ENCODE results near the gene CD151.

The CD151 gene

DNA sequence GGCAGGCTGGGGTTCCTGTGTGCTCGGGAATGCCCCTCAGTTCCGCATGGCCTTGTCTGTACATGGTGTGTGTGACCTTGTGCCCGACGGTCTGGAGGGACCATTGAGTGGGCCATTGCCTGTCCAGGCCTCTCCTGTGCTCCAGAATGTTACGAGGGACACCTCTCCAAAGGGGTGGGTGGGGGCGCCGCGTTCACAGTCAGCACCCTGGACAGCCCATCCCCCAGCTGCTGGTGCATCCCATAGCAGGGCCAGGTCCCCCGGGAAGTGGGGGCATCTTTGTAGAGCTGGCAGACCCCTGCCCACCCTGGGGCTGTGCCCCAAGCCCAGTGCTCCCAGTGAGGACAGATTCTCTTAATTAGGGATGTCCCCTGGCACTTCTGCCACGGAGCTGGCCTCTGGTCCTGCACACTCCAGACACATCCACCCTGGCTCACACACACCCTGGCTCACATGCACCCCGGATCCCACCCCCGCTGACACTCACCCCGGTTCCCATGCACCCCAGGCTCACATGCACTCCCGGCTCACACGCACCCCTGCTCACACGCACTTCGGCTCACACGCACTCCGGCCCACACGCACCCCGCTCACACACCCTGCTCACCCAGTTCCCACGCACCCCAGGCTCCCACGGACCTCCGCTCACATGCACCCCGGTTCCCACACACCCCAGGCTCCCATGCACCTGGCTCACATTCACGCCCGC is 25.5 kb downstream of the CD151 start:
- no peak for DNase-seq (ENCODE audit: low spot score)

DNA sequence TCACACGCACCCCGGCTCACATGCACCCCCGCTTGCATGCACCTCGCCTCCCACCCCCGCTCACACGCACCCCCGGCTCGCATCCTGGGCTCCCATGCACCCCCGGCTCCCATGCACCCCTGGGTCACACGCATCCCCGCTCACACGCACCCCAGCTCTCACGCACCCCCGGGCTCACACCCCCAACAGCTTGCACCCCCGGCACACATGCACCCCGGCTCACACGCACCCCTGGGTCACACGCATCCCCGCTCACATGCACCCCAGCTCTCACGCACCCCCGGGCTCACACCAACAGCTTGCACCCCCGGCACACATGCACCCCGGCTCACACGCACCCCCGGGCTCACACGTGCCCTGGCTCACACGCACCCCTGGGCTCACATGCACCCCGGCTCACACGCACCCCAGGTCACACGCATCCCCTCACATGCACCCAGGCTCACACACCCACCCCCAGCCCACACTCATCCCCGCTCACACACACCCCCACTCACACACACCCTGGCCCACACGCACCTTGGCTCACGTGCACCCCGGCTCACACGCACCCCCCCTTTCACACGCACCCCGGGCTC is 26.1 kb downstream of the CD151 start:
- no peak for DNase-seq (ENCODE audit: low spot score)

- peak; percentile 40 for DNase-seq (ENCODE audit: low spot score)
These were observed 26.8 kb downstream of the CD151 start for GRCh38 chr11:859394-860131.

GRCh38 chr11:860234-861104 is 27.7 kb downstream of the CD151 start:
- DNase-seq (ENCODE audit: low spot score): no peak

GRCh38 chr11:861105-861479 is 28.3 kb downstream of the CD151 start:
- no peak for DNase-seq (ENCODE audit: low spot score)

DNA sequence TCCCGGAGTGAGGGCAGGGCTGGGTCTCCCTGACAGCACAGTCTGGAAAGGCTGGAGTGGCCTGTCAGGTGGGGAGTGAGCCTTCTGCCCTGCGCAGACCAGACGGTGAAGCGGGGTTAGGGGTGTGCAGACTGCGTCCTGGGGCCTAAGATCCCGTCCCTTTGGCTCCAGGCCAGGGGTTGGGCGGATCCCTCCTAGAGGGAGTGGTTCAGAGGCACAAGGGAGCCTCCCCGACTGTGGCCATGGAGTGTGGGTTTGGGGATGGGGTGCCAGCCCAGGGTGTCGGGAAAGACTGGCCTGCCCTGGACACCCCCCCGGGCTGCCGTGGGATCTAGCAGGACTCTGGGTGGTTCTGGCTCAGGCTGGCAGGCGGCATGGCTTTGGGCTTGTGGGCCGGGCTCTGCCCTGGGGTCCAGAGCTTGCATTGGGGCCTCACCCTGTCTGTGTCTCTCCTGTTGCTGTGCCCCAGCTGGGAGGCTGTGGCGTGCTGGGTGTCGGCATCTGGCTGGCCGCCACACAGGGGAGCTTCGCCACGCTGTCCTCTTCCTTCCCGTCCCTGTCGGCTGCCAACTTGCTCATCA is 29.4 kb downstream of the CD151 start:
- DNase-seq (ENCODE audit: low spot score): no peak

- no peak for DNase-seq (ENCODE audit: low spot score)
These were observed 29.9 kb downstream of the CD151 start for GRCh38 chr11:862696-863022.

GRCh38 chr11:863023-863909 is 30.5 kb downstream of the CD151 start:
- DNase-seq (ENCODE audit: low spot score): no peak

GRCh38 chr11:863910-864827 is 31.4 kb downstream of the CD151 start:
- DNase-seq (ENCODE audit: low spot score): no peak

DNA sequence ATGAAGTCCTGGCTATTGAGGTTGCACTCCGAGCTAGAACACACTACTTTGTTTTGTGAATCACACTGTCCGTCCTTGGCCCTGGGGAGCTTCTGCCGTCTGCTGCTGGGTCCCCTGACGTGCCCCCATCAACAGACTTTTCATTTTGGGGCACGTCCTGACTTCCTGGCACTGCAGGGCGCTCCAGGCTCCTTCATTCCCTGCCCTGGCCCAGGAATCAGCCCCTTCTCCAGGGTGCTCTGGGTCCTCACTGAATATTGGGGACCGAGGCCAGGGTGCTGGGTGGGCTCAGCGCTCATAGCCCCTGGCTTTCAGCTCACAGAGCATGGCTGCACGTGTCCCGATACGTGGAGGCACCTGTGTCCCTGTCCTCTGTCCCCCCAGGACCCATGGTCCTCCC is 32.1 kb downstream of the CD151 start:
- no peak for DNase-seq (ENCODE audit: low spot score)

- no peak for DNase-seq (ENCODE audit: low spot score)
These were observed 33.0 kb downstream of the CD151 start for GRCh38 chr11:865462-866430.

DNA sequence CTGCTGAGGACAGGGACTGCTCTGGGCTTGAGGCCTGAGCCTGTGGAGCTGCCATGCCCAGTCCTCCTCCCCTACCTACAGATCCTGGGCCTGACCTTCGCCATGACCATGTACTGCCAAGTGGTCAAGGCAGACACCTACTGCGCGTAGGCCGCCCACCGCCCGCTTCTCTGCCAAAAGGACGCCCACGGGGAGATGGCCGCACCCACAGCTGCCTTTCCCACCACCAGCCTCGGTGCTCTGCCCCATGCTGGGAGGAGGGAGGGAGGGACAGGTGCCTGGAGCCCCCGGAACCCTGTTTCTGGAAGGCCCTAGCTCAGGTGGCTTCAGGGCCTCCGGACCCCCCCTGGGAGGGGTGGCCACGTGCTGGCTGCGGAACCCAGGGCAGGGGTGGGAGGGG is 33.7 kb downstream of the CD151 start:
- DNase-seq (ENCODE audit: low spot score): no peak

- no peak for DNase-seq (ENCODE audit: low spot score)
These were observed 35.2 kb downstream of the CD151 start for GRCh38 chr11:867856-868358.

- DNase-seq (ENCODE audit: low spot score): no peak
These were observed 35.6 kb downstream of the CD151 start for GRCh38 chr11:868394-868793.

- no peak for DNase-seq (ENCODE audit: low spot score)
These were observed 36.0 kb downstream of the CD151 start for GRCh38 chr11:868802-869201.

DNA sequence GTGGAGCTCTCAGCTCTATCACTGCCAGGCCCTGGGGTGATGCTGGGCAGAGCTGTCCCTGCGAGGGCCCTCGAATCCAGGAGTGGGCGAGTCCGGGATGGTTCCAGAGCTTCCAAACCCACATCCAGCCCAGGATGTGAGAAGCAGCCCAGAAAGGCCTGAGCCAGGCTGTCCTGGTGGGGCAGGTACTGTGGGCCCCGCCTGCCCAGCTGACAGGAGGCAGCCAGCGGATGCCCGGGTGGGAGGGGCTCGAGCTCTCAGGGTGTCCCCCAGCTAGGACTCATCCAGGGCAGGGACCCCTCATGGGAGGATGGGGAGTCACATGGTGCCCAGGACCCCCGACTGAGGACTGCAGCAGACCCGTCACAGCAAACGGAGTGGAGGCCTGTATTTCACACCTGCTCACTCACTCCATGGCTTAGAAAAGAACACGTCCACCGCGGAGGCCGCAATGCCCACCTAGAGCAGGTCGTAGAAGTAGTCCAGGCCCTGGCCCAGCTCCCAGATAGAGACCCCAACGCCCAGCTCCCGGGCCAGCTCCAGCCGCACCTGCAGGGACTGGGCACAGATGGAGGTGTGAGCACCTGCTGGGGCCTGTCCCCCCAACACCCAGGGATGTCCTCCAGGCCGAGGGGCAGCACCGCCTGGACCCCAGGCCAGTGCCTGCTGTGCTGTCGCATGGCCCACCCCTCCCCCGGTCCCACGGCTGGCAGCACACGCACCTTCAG is 36.8 kb downstream of the CD151 start:
- DNase-seq (ENCODE audit: low spot score): no peak

DNA sequence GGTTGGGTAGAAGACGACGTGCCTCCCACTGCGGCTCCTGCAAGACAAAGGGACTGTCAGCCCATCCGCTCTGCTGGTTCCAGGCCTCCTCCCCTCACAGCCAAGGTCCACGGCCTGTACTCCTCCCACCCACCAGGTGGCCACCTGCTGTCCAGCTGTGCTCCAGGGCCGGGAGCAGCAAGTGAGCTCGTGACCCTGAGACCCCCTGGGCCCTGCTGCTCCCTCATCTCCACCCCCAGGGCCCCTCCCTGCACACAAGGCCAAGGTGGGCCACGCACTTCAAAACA is 37.3 kb downstream of the CD151 start:
- DNase-seq (ENCODE audit: low spot score): no peak

DNA sequence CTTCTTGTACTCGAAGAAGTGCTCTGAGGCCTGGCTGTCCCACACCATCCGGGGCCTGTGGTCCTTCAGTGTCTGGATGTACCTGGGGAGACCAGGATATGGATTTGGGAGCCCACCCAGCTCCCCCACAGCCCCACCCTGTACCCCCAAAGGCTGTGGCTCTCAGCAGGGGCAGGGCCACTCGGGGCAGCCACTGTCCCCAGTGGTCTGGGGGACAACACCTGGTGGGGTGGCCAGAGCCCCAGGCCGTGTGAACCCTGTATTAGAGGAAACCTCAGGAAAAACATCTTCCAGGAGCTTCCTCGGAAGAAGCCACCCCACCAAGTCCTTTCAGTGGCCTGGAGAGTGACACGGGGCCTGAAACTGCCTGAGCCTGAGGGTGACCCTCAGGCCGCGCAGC is 37.7 kb downstream of the CD151 start:
- no peak for DNase-seq (ENCODE audit: low spot score)
